A549 (cell line): ENCODE measurements around the gene SIAH2.

Experiments
- CBX2 ChIP-seq: fragments of 200-600 bp; sonication (generic); IDR thresholded peaks from 2 replicates; pipeline ENCODE4 v1.6.1; 2016; ENCODE audit warnings: low read depth, mild to moderate bottlenecking, borderline replicate concordance
- MAFK ChIP-seq: fragments of 450-650 bp; IDR thresholded peaks from 2 replicates; pipeline ENCODE4 v1.6.1; 2014; ENCODE audit not compliant: partially characterized antibody
- REST ChIP-seq: fragments of 200-600 bp; sonication (generic); IDR thresholded peaks from 2 replicates; pipeline ENCODE4 v1.6.1; 2016; ENCODE audit warnings: antibody characterized with exemption, mild to moderate bottlenecking, moderate library complexity
- USF2 ChIP-seq: fragments of 450-650 bp; IDR thresholded peaks from 2 replicates; pipeline ENCODE4 v1.6.1; 2014; ENCODE audit warnings: antibody characterized with exemption

- TF ChIP-seq CBX2 = no peak
- no peak for TF ChIP-seq REST
- TF ChIP-seq MAFK = no peak
- no peak for TF ChIP-seq USF2
Observed at GRCh38 chr3:150805354-150805753, 42.4 kb upstream of the SIAH2 start.
